HepG2 (cell line): ENCODE measurements around the gene DCTN2. TPM values are rescaled to one million over a fixed set of nuclear protein-coding genes. Genes with fewer than 3 reads are reported as not detected.

Experiments used
- ATM ChIP-seq: fragments of 450-650 bp; IDR thresholded peaks from 2 replicates; pipeline ENCODE4 v1.7.1; 2017; ENCODE audit warnings: mild to moderate bottlenecking, borderline replicate concordance
- CBX5 ChIP-seq: sonication (generic); formaldehyde crosslinking; IDR thresholded peaks from 2 replicates; pipeline ENCODE4 v1.4.0; 2020; ENCODE audit warnings: missing genetic modification reagents, borderline replicate concordance
- CREM ChIP-seq, 2 experiments: sonication (generic) in 1 of 2; formaldehyde crosslinking in 1 of 2; IDR thresholded peaks; 2 replicates each; pipeline versions ENCODE4 v1.4.0 to v1.6.1; 2016 to 2020; ENCODE audit warnings: antibody characterized with exemption in 1 of 2, mild to moderate bottlenecking in 1 of 2, missing genetic modification reagents in 1 of 2
- FOXO1 ChIP-seq: sonication (generic); formaldehyde crosslinking; IDR thresholded peaks from 2 replicates; pipeline ENCODE4 v1.4.0; 2020; ENCODE audit warnings: missing genetic modification reagents
- HOXA9 ChIP-seq: sonication (generic); formaldehyde crosslinking; IDR thresholded peaks from 2 replicates; pipeline ENCODE4 v1.8.1; 2022; ENCODE audit warnings: missing genetic modification reagents, mild to moderate bottlenecking, moderate library complexity, borderline replicate concordance
- MED8 ChIP-seq: sonication (generic); formaldehyde crosslinking; IDR thresholded peaks from 2 replicates; pipeline ENCODE4 v1.8.1; 2023; ENCODE audit warnings: mild to moderate bottlenecking, missing genetic modification reagents; ENCODE audit not compliant: insufficient replicate concordance
- RAD21 ChIP-seq: fragments of 450-650 bp; formaldehyde crosslinking; IDR thresholded peaks from 2 replicates; pipeline ENCODE4 v1.5.0; 2020; ENCODE audit warnings: mild to moderate bottlenecking
- SNAI1 ChIP-seq: sonication (generic); formaldehyde crosslinking; IDR thresholded peaks from 2 replicates; pipeline ENCODE4 v1.5.0; 2020; ENCODE audit warnings: mild to moderate bottlenecking, missing genetic modification reagents, borderline replicate concordance
- SOX5 ChIP-seq: IDR thresholded peaks from 2 replicates; pipeline ENCODE4 v1.6.1; 2016; ENCODE audit warnings: borderline replicate concordance
- TGIF2 ChIP-seq: IDR thresholded peaks from 2 replicates; pipeline ENCODE4 v1.6.1; 2016; ENCODE audit warnings: control low read depth, missing compliant biosample characterization
- ZNF180 ChIP-seq: sonication (generic); formaldehyde crosslinking; IDR thresholded peaks from 2 replicates; pipeline ENCODE4 v1.4.0; 2020; ENCODE audit warnings: low read depth, missing genetic modification reagents, borderline replicate concordance
- ZNF367 ChIP-seq: sonication (generic); formaldehyde crosslinking; IDR thresholded peaks from 2 replicates; pipeline ENCODE4 v1.4.0; 2020; ENCODE audit warnings: missing genetic modification reagents, borderline replicate concordance
- ZNF749 ChIP-seq: sonication (generic); formaldehyde crosslinking; IDR thresholded peaks from 2 replicates; pipeline ENCODE4 v1.8.0; 2022; ENCODE audit warnings: mild to moderate bottlenecking, missing genetic modification reagents, moderate library complexity, borderline replicate concordance
- ZNF775 ChIP-seq: sonication (generic); formaldehyde crosslinking; IDR thresholded peaks from 2 replicates; pipeline ENCODE4 v1.4.0; 2020; ENCODE audit warnings: missing genetic modification reagents, mild to moderate bottlenecking, moderate library complexity, borderline replicate concordance
- ZSCAN21 ChIP-seq: sonication (generic); formaldehyde crosslinking; IDR thresholded peaks from 2 replicates; pipeline ENCODE4 v1.8.0; 2022; ENCODE audit warnings: mild to moderate bottlenecking, missing genetic modification reagents, moderate library complexity, borderline replicate concordance
- polyA plus RNA-seq, 8 experiments: library from polyadenylated mRNA; depleted of rRNA in 3 of 8; stranded (reverse) in 7 of 8; unstranded in 1 of 8; fragments of >200 nt; fragmentation: Illumina TruSeq in 4 of 8; extraction: Trizol in 4 of 8; gene quantifications; 2 replicates each; pipeline versions ENCODE4 v1.2.1 to v1.2.3, GENCODE V29; 2011 to 2016; ENCODE audit warnings: low read depth in 4 of 8, missing spikeins in 1 of 8, mixed read lengths in 1 of 8; ENCODE audit not compliant: insufficient read depth in 1 of 8
- total RNA-seq, 5 experiments: library from RNA; depleted of rRNA; stranded (reverse); fragments of >200 nt; fragmentation: Illumina TruSeq; extraction: Trizol; gene quantifications; 2 replicates each; pipeline ENCODE4 v1.2.3, GENCODE V29; 2016; ENCODE audit warnings: low read depth in 1 of 5
- TF ChIP-seq, protein P1 (sequence below): IDR thresholded peaks from 2 replicates; pipeline ENCODE4 v1.6.1; 2016
- TF ChIP-seq, protein P2 (sequence below): sonication (generic); formaldehyde crosslinking; IDR thresholded peaks from 2 replicates; pipeline ENCODE4 v1.9.0; 2021; ENCODE audit warnings: mild to moderate bottlenecking, missing genetic modification reagents
- TF ChIP-seq, protein P3 (sequence below): sonication (generic); formaldehyde crosslinking; IDR thresholded peaks from 2 replicates; pipeline ENCODE4 v1.5.0; 2020; ENCODE audit warnings: mild to moderate bottlenecking, low read depth, missing genetic modification reagents, borderline replicate concordance
- TF ChIP-seq, protein P4 (sequence below): sonication (generic); formaldehyde crosslinking; IDR thresholded peaks from 2 replicates; pipeline ENCODE4 v1.8.0; 2022; ENCODE audit warnings: mild to moderate bottlenecking, missing genetic modification reagents, moderate library complexity

DCTN2 gene
- total and polyA plus RNA-seq, 2 of the 13 experiments (the other 11 are each of a cell fraction or from before 2014, with no cell fraction given) = 72.0 to 77.4 TPM

DNA sequence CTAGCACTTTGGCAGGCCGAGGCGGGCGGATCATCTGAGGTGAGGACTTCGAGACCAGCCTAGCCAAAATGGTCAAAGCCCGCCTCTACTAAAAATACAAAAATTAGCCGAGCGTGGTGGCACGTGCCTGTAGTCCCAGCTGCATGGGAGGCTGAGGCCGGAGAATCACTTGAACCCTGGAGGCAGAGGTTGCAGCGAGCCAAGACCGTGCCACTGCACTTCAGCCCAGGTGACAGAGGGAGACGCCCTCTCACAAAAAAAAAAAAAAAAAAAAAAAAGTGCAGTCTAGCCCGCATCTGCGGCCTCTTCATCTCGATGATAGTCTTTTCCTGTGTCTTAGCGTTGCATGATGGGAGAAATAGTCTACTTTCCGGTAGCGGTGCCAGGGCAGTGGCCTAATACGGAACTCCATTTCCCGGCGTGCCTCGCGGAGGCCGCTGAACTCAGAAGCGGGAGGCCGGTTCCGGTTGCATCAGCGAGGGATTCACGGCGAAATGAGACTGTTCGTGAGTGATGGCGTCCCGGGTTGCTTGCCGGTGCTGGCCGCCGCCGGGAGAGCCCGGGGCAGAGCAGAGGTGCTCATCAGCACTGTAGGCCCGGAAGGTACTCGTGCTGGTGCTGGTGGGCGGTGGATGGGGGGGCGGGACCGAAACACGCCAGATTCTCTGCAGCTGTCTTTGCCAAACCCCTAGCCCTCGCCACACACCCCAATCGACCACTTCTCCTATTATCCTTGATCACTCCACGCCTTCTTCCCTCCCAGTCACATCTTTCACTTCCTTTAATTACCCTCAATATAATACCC is 59.2 kb downstream of the DCTN2 start, which contains the start of gene MARS1 (continued):
- TF ChIP-seq CREM (IDR thresholded peaks at IDR 0.05) (peak; percentile 97), CREM (CRISPR knock-in tag; IDR thresholded peaks at IDR 0.05) (no peak), HOXA9 (CRISPR knock-in tag) (no peak), MED8 (CRISPR knock-in tag) (no peak), SOX5 (CRISPR knock-in tag) (no peak), ATM (no peak), CBX5 (CRISPR knock-in tag) (peak; percentile 26; the same call in 1 of the 2 replicates), TGIF2 (CRISPR knock-in tag) (0 out of 2 replicates have a peak, but pooled peaks have one; percentile 21), ZNF749 (CRISPR knock-in tag) (no peak), SNAI1 (CRISPR knock-in tag) (no peak), ZSCAN21 (CRISPR knock-in tag) (no peak), ZNF775 (CRISPR knock-in tag) (no peak), FOXO1 (CRISPR knock-in tag) (no peak), ZNF367 (CRISPR knock-in tag) (no peak), ZNF180 (CRISPR knock-in tag) (no peak), RAD21 (CRISPR knock-in tag) (0 out of 2 replicates have a peak, but pooled peaks have one; percentile 30)
- TF ChIP-seq, protein P1, sequence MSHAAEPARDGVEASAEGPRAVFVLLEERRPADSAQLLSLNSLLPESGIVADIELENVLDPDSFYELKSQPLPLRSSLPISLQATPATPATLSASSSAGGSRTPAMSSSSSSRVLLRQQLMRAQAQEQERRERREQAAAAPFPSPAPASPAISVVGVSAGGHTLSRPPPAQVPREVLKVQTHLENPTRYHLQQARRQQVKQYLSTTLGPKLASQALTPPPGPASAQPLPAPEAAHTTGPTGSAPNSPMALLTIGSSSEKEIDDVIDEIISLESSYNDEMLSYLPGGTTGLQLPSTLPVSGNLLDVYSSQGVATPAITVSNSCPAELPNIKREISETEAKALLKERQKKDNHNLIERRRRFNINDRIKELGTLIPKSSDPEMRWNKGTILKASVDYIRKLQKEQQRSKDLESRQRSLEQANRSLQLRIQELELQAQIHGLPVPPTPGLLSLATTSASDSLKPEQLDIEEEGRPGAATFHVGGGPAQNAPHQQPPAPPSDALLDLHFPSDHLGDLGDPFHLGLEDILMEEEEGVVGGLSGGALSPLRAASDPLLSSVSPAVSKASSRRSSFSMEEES (CRISPR knock-in tag) = no peak
- TF ChIP-seq, protein P2, sequence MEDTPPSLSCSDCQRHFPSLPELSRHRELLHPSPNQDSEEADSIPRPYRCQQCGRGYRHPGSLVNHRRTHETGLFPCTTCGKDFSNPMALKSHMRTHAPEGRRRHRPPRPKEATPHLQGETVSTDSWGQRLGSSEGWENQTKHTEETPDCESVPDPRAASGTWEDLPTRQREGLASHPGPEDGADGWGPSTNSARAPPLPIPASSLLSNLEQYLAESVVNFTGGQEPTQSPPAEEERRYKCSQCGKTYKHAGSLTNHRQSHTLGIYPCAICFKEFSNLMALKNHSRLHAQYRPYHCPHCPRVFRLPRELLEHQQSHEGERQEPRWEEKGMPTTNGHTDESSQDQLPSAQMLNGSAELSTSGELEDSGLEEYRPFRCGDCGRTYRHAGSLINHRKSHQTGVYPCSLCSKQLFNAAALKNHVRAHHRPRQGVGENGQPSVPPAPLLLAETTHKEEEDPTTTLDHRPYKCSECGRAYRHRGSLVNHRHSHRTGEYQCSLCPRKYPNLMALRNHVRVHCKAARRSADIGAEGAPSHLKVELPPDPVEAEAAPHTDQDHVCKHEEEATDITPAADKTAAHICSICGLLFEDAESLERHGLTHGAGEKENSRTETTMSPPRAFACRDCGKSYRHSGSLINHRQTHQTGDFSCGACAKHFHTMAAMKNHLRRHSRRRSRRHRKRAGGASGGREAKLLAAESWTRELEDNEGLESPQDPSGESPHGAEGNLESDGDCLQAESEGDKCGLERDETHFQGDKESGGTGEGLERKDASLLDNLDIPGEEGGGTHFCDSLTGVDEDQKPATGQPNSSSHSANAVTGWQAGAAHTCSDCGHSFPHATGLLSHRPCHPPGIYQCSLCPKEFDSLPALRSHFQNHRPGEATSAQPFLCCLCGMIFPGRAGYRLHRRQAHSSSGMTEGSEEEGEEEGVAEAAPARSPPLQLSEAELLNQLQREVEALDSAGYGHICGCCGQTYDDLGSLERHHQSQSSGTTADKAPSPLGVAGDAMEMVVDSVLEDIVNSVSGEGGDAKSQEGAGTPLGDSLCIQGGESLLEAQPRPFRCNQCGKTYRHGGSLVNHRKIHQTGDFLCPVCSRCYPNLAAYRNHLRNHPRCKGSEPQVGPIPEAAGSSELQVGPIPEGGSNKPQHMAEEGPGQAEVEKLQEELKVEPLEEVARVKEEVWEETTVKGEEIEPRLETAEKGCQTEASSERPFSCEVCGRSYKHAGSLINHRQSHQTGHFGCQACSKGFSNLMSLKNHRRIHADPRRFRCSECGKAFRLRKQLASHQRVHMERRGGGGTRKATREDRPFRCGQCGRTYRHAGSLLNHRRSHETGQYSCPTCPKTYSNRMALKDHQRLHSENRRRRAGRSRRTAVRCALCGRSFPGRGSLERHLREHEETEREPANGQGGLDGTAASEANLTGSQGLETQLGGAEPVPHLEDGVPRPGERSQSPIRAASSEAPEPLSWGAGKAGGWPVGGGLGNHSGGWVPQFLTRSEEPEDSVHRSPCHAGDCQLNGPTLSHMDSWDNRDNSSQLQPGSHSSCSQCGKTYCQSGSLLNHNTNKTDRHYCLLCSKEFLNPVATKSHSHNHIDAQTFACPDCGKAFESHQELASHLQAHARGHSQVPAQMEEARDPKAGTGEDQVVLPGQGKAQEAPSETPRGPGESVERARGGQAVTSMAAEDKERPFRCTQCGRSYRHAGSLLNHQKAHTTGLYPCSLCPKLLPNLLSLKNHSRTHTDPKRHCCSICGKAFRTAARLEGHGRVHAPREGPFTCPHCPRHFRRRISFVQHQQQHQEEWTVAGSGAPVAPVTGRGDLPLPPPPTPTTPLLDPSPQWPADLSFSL = no peak
- TF ChIP-seq, protein P3, sequence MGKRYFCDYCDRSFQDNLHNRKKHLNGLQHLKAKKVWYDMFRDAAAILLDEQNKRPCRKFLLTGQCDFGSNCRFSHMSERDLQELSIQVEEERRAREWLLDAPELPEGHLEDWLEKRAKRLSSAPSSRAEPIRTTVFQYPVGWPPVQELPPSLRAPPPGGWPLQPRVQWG = no peak
- TF ChIP-seq, protein P4, sequence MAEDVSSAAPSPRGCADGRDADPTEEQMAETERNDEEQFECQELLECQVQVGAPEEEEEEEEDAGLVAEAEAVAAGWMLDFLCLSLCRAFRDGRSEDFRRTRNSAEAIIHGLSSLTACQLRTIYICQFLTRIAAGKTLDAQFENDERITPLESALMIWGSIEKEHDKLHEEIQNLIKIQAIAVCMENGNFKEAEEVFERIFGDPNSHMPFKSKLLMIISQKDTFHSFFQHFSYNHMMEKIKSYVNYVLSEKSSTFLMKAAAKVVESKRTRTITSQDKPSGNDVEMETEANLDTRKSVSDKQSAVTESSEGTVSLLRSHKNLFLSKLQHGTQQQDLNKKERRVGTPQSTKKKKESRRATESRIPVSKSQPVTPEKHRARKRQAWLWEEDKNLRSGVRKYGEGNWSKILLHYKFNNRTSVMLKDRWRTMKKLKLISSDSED = no peak
